GM11168 (cell line): Measurements from ENCODE around the gene ZGPAT.
"Not testable (repeated sequence)": the region's sequence is repeated elsewhere in the genome, so short reads cannot be mapped to it uniquely, and the experiment has no call there.

ENCODE experiments used
- in situ Hi-C: fragments of 300-500 bp; cut with MboI; formaldehyde crosslinking; loops from one replicate; pipeline ENCODE4 v1.12.0; 2022; ENCODE audit warnings: low sequenced_read_pairs; ENCODE audit not compliant: unreplicated experiment

ZGPAT gene

DNA sequence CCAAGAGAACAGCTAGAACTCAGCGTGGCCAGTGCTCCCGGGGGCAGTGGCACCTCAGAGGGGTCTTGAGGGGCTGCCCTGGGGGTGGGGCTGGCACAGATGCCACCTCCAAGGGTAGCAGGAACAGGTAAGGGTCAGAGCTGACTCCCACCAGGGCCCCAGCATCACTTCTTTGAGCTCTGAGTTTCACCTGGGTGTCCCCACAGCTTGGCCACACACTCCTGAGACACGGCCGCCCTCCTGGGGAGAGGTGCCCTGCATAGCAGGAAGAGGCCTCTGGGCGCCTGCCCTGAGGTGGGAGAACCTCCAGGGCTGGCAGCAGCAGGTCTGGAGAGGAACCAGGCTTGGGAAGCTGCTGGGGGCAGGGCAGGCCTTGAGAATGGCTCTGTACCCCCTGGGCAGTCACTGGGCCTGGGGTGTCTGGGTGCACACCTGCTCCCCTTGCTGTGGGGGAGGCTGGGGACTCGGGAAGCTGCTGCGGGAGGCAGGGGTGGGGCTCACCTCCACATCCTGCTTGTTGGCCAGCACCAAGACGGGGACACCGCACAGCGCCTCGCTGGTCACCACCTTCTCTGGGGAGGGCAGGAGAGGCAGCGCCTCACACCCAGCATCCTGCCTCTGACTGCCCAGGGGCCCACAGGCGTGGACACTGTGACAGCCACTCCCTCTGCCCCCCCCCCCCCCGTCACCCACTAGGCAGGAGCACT, 6.4 kb upstream of the ZGPAT start:
- in situ Hi-C loops = loop anchor here (10.0 kb wide), 1 partner anchor 263 kb away; the partner anchor contains the start of gene ZNF512B

DNA sequence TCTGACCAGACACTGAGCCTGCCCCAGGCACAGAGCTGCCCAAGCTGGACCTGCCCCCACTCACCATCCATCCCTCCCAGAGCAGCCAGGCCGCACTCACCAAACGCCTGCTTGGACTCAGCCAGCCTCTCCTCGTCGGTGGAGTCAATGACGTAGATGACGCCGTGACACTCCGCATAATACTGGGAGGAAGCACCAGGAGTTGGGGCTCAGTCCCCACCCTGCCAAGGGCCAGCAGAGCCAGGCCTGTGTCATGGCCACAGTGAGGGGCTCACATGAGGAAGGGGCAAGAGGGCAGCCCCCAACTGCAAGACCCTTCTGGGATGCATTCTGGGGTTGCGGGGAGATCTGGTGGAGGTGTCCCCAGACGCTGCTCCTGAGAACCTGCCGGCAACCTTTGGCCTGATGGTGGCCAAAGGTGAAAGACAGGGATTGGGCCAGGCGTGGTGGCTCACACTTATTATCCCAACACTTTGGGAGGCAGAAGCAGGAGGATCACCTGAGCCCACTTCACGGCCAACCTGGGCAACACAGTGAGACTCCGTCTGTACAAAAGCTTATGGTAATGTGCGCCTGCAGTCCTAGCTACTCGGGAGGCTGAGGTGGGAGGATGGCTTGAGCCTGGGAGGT, 5.7 kb upstream of the ZGPAT start:
- in situ Hi-C loops = loop anchor here (10.0 kb wide), 1 partner anchor 263 kb away; the partner anchor contains the start of gene ZNF512B

GRCh38 chr20:63702751-63703470, 4.9 kb upstream of the ZGPAT start:
- in situ Hi-C loops = loop anchor here (10.0 kb wide), 1 partner anchor 262 kb away; the partner anchor contains the start of gene ZNF512B

DNA sequence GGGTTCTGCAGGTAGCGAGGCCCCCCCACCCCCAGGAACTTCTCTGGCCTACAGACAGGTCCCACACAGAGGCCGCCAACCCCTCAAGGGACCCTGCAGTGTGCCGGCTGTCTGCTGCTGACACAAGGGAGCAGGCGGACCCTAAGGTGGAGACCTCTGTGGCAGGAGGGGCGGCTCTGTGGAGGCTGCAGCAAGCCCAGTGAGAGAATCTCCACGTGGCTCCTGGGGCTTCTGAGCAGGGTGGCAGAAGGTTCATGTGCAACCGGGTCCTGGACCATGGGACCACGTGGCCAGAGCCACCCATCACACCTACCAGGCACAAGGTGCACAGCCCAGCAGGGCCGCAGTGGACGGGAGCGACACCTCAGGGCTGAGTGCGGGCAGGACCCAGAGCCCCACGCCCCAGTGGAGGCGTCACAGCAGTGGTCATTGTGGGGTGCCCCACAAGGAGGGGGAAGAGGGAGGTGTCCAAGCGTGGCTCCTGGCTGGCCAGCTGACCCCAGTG, 4.3 kb upstream of the ZGPAT start:
- in situ Hi-C loops = loop anchor here (10.0 kb wide), 1 partner anchor 261 kb away; the partner anchor contains the start of gene ZNF512B

DNA sequence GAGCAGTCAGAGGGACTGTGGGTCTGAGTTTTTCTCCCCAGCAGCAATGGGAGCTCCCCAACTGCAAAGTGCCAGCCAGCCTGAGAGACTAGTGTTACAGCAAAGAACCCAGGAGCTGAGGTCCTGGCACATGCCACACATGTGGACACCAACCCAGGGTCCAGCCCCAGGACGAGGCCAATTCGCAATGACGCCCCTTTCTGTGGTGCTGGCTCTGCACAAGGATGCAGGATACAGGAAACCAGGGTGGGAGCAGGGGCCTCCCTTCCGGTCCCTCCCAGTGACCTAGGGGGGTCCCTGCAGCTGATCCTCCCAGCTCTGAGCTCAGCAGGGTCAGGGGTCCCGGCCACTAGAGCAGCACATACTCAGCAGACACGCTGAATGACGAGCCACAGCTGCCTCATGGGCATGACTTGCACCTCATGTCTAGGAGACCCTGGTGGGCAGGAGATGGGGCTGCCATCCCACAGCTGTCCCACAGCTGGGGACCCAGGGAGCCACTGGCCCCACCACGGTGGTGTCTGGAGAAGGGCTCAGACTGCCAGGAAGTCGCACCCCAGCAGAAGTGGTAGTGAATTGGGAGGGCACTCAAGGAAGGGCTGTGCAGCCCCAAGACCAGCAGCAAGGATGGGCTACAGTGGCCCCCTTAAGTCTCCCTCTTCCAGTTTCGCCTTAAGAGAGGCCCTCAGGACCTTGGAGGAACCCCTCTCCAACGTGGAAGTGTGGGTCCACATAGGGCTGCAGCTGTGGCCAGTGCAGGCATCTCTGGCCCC, 3.7 kb upstream of the ZGPAT start:
- in situ Hi-C loops = loop anchor here (10.0 kb wide), 1 partner anchor 261 kb away; the partner anchor contains the start of gene ZNF512B

DNA sequence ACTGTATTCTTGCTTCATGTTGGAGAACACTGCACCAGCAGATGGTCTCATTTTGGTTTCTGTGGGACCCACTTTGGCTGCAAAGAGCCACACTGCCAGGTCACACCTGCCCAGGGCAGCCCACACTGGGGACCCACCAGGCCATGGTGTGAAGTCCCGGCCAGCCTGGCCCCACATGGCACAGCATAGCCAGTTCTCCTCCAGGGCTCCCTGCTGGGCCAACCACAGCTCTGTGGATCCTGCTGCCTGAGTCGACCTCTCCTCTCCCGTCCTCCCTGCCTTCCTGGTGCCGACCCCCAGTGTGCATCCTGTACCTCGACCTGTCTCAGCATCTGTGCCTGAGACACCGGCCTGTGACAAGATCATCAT, 3.1 kb upstream of the ZGPAT start:
- in situ Hi-C loops = loop anchor here (10.0 kb wide), 1 partner anchor 260 kb away; the partner anchor contains the start of gene ZNF512B

GRCh38 chr20:63705232-63706026, 2.4 kb upstream of the ZGPAT start:
- in situ Hi-C loops = loop anchor here (10.0 kb wide), 1 partner anchor 259 kb away; the partner anchor contains the start of gene ZNF512B

GRCh38 chr20:63706027-63706695, 1.7 kb upstream of the ZGPAT start:
- in situ Hi-C loops = loop anchor here (10.0 kb wide), 1 partner anchor 259 kb away; the partner anchor contains the start of gene ZNF512B

DNA sequence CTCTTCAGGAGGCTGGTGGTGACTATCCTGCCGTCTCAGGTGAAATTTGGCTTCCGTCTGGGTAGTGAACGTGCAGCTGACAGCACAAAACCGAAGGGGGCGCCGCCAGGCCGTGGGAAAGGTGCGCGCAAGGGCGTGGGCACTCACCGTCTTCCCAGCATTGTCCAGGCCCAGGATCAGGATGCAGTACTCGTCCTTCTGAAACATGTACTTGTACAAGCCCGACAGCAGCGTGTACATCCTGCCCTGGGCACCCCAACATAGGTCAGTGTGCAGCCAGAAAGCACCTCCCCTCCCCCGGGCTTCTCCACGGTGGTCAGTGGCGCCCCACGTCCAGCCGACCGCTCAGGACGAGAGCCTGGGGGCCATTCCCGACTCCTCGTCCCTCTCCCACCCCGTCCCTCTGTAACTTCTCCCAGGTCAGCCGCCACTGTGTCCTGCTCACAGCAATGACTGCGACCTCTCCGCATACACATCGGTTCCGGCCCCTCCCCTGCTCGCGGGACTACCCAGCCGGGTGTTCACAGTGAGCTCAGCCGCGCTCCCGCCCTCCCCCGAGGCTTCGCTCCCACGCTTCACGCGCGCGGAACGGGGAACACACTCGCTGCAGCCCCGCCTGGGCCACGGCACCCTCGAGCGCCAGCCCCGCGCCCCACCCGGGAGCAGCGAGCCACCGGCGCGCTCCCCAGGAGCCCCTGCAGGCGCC, 834 bp upstream of the ZGPAT start:
- in situ Hi-C loops = loop anchor here (10.0 kb wide), 1 partner anchor 258 kb away; the partner anchor contains the start of gene ZNF512B

- in situ Hi-C loops = loop anchor here (10.0 kb wide), 1 partner anchor 256 kb away; the partner anchor contains the start of gene ZNF512B
These were observed 686 bp downstream of the ZGPAT start for GRCh38 chr20:63708301-63709148.

GRCh38 chr20:63709149-63709527, 1.3 kb downstream of the ZGPAT start:
- in situ Hi-C loops = loop anchor here (10.0 kb wide), 1 partner anchor 256 kb away; the partner anchor contains the start of gene ZNF512B

DNA sequence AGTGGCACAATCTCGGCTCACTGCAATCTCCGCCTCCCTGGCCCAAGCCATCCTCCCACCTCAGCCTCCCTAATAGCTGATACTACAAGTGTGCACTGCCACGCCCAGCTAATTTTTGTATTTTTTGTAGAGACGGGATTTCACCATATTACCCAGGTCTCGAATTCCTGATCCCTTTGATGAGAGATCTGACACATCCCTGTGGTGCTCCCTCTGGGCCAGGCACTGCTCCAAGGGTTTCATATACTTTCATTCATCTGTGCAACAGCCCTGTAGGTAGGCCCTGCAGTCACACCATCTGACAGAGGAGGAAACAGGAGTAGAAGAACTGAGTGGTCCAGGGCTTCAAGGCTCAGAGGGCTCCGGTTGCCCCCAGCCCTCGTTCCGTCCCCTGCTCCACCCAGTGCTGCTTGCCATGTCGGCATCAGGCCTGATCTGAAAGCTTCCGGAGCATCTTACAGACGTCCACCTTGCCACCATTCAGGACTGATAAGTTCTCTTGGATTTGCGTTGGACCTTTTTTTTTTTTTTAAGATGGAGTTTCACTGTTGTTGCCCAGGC, 3.3 kb downstream of the ZGPAT start:
- in situ Hi-C loops = no loop called here

GRCh38 chr20:63712191-63712590, 4.4 kb downstream of the ZGPAT start:
- in situ Hi-C loops = no loop called here

DNA sequence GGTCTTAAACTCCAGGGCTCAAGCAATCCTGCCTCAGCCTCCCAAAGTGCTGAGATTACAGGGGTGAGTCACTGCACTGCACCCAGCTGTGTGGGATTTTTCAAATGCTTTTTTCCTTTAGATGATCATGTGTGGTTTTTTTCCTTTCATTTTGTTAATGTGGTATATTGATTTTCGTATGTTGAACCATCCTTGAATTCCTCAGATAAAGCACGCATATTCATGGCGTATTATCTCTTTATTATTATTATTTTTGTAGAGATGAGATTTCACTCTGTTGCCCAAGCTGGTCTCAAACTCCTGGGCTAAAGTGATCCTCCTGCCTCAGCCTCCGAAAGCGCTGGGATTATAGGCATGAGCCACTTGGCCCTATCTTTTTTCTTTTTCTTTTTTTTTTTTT, 7.0 kb downstream of the ZGPAT start:
- in situ Hi-C loops = no loop called here

DNA sequence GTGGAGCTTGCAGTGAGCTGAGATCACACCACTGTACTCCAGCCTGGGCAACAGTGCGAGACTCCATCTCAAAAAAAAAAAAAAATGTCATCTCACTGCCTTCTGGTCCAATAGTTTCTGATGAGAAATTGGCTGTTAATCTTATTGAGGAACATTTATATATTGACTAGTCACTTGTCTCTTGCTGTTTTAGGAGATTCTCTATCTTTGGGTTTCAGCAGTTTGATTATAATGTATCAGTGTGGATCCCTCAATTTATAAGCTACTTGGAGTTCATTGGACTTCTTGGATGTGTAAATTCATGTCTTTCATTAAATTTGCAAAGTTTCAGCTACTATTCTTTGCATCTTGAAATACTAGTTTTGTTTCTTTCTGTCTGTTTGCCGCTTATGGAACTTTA, 11.2 kb downstream of the ZGPAT start:
- in situ Hi-C loops = no loop called here

- in situ Hi-C loops = not testable (repeated sequence)
These were observed 15.3 kb downstream of the ZGPAT start for GRCh38 chr20:63722967-63723622.
